Peyer's patch (tissue), 4 donors: ENCODE results near the gene ITCH. TPM values are rescaled to one million over a fixed set of nuclear protein-coding genes. Genes with fewer than 3 reads are reported as not detected.

Experiments used
- small RNA-seq, 2 donors: library from RNA; depleted of rRNA; stranded (forward); fragments of <200 nt; gene quantifications; one replicate each; pipeline ENCODE3, GENCODE V24; 2016
- total RNA-seq, 4 donors: library from RNA; depleted of rRNA; stranded (reverse); fragments of >200 nt; gene quantifications; one replicate each; pipeline ENCODE4 v1.1.0, GENCODE V29; 2016

ITCH gene
- total RNA-seq, 4 donors from 2014 or later: 43.6 to 69.3 (median 59.8) TPM

Small RNAs within 50 kb of the gene (small RNA-seq; reads per million reads assigned to genes)
- gene AL356299.1 (0 reads per million in 2 donors), gene MIR644A (0 reads per million in 2 donors), gene RF00019 (0 reads per million in 2 donors)

Other genes starting within 250 kb of the ITCH start
- not detected for gene ASIP, start 121.8 kb upstream of the ITCH start, total RNA-seq
- 10 to 100 TPM; 46.9 to 52.4 (median 49.4) TPM for gene AHCY, start 59.9 kb upstream of the ITCH start, total RNA-seq
- gene DYNLRB1, start 153.1 kb downstream of the ITCH start, total RNA-seq: 100 to 1,000 TPM in 3 of 4 donors, 10 to 100 TPM in 1; 77.6 to 181 (median 135) TPM
- gene MAP1LC3A, start 195.4 kb downstream of the ITCH start, total RNA-seq: 10 to 100 TPM; 32.6 to 82.1 (median 68.6) TPM